A673 (cell line): Measurements from ENCODE around the gene C2orf72.

Source experiments
- CTCF ChIP-seq: fragments of 300-800, 200-600 bp; sonication (generic); conservative IDR thresholded peaks from 2 replicates; pipeline ENCODE4 v1.5.1; 2017; ENCODE audit warnings: low read depth, mild to moderate bottlenecking, antibody characterized with exemption, low read length, moderate library complexity, mixed read lengths
- EZH2 ChIP-seq: fragments of 200-600 bp; sonication (generic); IDR thresholded peaks from 2 replicates; pipeline ENCODE4 v1.6.1; 2017; ENCODE audit warnings: borderline replicate concordance, low read depth, mild to moderate bottlenecking, mixed read lengths, antibody characterized with exemption, low read length; ENCODE audit not compliant: poor library complexity, severe bottlenecking

DNA sequence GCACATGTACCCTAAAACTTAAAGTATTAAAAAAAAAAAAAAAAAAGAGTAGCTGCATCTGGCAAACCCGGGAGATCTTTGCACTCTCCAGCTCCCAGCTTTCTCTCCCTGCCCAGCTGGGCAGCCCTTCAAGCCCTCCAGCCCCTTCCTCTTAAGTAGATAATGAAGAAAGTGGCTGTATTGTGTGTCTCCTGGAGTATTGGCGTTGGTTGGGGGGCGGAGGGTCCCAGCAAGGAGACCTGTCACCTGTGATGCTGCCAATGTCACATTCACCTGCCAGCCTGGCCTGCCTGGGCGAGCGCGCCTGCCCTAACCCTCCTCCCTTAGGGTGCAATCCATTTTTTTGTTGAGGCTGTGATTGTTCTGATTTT, 2.0 kb downstream of the C2orf72 start:
- TF ChIP-seq CTCF (no peak), EZH2 (no peak)
